IMR-90 (cell line): ENCODE data around the gene MACO1. TPM values are rescaled to one million over a fixed set of nuclear protein-coding genes. Genes with fewer than 3 reads are reported as not detected.

Experiments
- CTCF ChIP-seq: conservative IDR thresholded peaks from 2 replicates; pipeline ENCODE4 v1.5.1; 2012; ENCODE audit warnings: mild to moderate bottlenecking, low read depth, low read length, improper control_type of control experiment
- MXI1 ChIP-seq: IDR thresholded peaks from 2 replicates; pipeline ENCODE4 v1.6.1; 2012; ENCODE audit warnings: low read depth, mild to moderate bottlenecking, low read length, moderate library complexity, borderline replicate concordance
- POLR2A ChIP-seq: IDR thresholded peaks from 2 replicates; pipeline ENCODE4 v1.6.1; 2012; ENCODE audit warnings: mild to moderate bottlenecking, low read depth, low read length
- RAD21 ChIP-seq: IDR thresholded peaks from 2 replicates; pipeline ENCODE4 v1.6.1; 2012; ENCODE audit warnings: low read length, improper control_type of control experiment
- SMC3 ChIP-seq: fragments of 150-350 bp; IDR thresholded peaks from 2 replicates; pipeline ENCODE4 v1.6.1; 2016; ENCODE audit warnings: low read depth, mild to moderate bottlenecking, antibody characterized with exemption, low read length, moderate library complexity
- polyA plus RNA-seq, 3 experiments: library from polyadenylated mRNA; depleted of rRNA; stranded (reverse); fragments of >200 nt; gene quantifications; 2 replicates each; pipeline ENCODE4 v1.2.3, GENCODE V29; 2012; ENCODE audit warnings: low replicate concordance in 1 of 3
- total RNA-seq: library from RNA; depleted of rRNA; stranded (reverse); fragments of >200 nt; gene quantifications from 2 replicates; pipeline ENCODE4 v1.2.3, GENCODE V29; 2012

The MACO1 gene
- total and polyA plus RNA-seq, 2 of the 4 experiments (the other 2 are of a cell fraction) = 6.8 to 12.7 TPM

DNA sequence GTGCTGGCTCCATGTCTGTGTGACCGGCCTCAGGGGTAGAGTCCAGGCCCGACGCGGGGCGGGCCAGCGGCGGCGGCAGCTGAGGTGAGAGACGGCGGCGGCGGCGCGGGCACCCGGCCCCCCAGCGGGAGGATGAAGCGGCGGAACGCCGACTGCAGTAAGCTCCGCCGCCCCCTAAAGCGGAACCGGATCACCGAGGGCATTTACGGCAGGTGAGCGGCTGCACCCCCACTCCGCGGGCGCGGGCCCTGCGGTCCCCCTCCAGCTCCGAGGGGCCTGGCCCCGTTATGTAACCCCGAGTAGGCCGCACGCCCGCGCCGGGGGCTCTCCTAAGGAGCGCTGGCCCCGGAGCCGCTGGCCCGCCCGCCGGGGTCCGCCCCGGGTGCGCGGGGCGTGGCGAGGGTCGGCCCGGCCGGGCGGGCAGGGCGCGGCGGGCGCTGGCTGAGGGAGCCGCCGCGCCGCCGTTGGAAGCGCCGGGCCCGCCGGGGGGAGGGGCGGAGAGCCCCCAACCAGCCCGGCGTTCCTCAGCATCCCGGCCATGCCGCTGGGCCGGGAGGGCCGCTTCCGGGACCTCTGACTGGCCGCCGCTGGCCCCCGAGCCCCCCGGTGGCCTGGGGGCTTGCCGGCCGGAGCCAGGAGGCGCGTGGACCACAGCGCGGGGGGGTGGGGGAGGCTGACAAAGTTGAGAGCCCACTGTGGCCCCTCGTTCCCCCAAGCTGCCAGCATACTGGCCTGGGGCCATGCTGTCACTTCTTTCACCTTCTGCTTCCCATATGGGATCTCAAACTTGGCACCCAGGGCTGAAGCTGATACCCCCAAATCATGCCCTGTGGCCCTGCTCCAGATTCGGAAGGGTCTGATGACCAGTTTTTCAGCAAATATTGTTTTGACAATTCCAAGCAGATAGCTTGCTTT, 527 bp downstream of the MACO1 start (continued):
- TF ChIP-seq SMC3 (no peak), POLR2A (no peak), RAD21 (no peak), MXI1 (0 out of 2 replicates have a peak, but pooled peaks have one; percentile 43), CTCF (no peak)
